Stimulated activated CD4-positive, alpha-beta T cell treated with anti-CD3 and anti-CD28 coated beads, Interleukin-12 subunit alpha, Interleukin-12 subunit beta, amount 100 ng/mL, for 4 hours (primary cell): ENCODE results near the gene CELF2.

Source experiments
- DNase-seq: peaks from one replicate; pipeline ENCODE4 v3.0.0-alpha.2; 2020

Gene CELF2

GRCh38 chr10:11159543-11160215, 142.0 kb downstream of the CELF2 start:
- no peak for DNase-seq

GRCh38 chr10:11161096-11161495, 143.4 kb downstream of the CELF2 start:
- DNase-seq = no peak

GRCh38 chr10:11161910-11162309, 144.2 kb downstream of the CELF2 start:
- DNase-seq = no peak

GRCh38 chr10:11162828-11163599, 145.3 kb downstream of the CELF2 start:
- DNase-seq = peak; percentile 44

- DNase-seq = no peak
These were observed 146.3 kb downstream of the CELF2 start for GRCh38 chr10:11163780-11164550.

- no peak for DNase-seq
These were observed 146.8 kb downstream of the CELF2 start for GRCh38 chr10:11164551-11164802.

- DNase-seq = peak; percentile 50
These were observed 147.3 kb downstream of the CELF2 start for GRCh38 chr10:11164803-11165590.

GRCh38 chr10:11165591-11166543, 148.2 kb downstream of the CELF2 start:
- DNase-seq = peak; percentile 45

- DNase-seq = no peak
These were observed 148.9 kb downstream of the CELF2 start for GRCh38 chr10:11166550-11166949.

GRCh38 chr10:11167233-11167966, 149.7 kb downstream of the CELF2 start:
- DNase-seq = no peak

- DNase-seq = no peak
These were observed 150.9 kb downstream of the CELF2 start for GRCh38 chr10:11168423-11169090.

- DNase-seq = no peak
These were observed 152.3 kb downstream of the CELF2 start for GRCh38 chr10:11169976-11170375.

GRCh38 chr10:11170574-11170973, 152.9 kb downstream of the CELF2 start:
- DNase-seq = no peak

GRCh38 chr10:11170993-11171851, 153.6 kb downstream of the CELF2 start:
- no peak for DNase-seq

GRCh38 chr10:11173042-11173441, 155.4 kb downstream of the CELF2 start:
- no peak for DNase-seq

GRCh38 chr10:11175823-11176243, 158.2 kb downstream of the CELF2 start:
- DNase-seq = no peak

GRCh38 chr10:11176746-11177145, 159.1 kb downstream of the CELF2 start:
- no peak for DNase-seq

GRCh38 chr10:11177381-11177780, 159.7 kb downstream of the CELF2 start:
- DNase-seq = no peak

- no peak for DNase-seq
These were observed 160.3 kb downstream of the CELF2 start for GRCh38 chr10:11177926-11178471.
